Thymus (tissue), 2 donors: ENCODE measurements around the gene SP7. TPM values are rescaled to one million over a fixed set of nuclear protein-coding genes. Genes with fewer than 3 reads are reported as not detected.

Experiments used
- polyA plus RNA-seq: library from polyadenylated mRNA; stranded (reverse); fragments of 200-250 nt; gene quantifications from one replicate; pipeline ENCODE4 v1.2.3, GENCODE V29; 2013
- total RNA-seq: library from RNA; stranded (reverse); fragments of 120-200 nt; gene quantifications from one replicate; pipeline ENCODE4 v1.2.4, GENCODE V29; 2013
- donor health status: healthy.

SP7 gene
- total and polyA plus RNA-seq, 2 donors = 0.02 TPM; not detected in 1

Other genes with a start within 250 kb of the SP7 start
- gene IGFBP6, start 238.7 kb downstream of the SP7 start, total RNA-seq = 10.0 TPM
- gene IGFBP6, start 238.7 kb downstream of the SP7 start, polyA plus RNA-seq = 27.4 TPM
- gene SOAT2, start 232.9 kb downstream of the SP7 start, total RNA-seq = 0.61 TPM
- gene SOAT2, start 232.9 kb downstream of the SP7 start, polyA plus RNA-seq = 0.71 TPM
- gene ZNF740, start 155.6 kb downstream of the SP7 start, total RNA-seq = 22.6 TPM
- 10.3 TPM for gene ZNF740, start 155.6 kb downstream of the SP7 start, polyA plus RNA-seq
- 7.6 TPM for gene CSAD, start 155.4 kb downstream of the SP7 start, total RNA-seq
- 61.7 TPM for gene CSAD, start 155.4 kb downstream of the SP7 start, polyA plus RNA-seq
- gene ITGB7, start 129.1 kb downstream of the SP7 start, total RNA-seq = 18.9 TPM
- gene ITGB7, start 129.1 kb downstream of the SP7 start, polyA plus RNA-seq = 9.5 TPM
- 4.6 TPM for gene RARG, start 104.1 kb downstream of the SP7 start, total RNA-seq
- 8.5 TPM for gene RARG, start 104.1 kb downstream of the SP7 start, polyA plus RNA-seq
- gene ESPL1, start 68.1 kb downstream of the SP7 start, total RNA-seq = 8.9 TPM
- gene ESPL1, start 68.1 kb downstream of the SP7 start, polyA plus RNA-seq = 1.7 TPM
- gene PFDN5, start 40.8 kb downstream of the SP7 start, total RNA-seq = 816 TPM
- 1,604 TPM for gene PFDN5, start 40.8 kb downstream of the SP7 start, polyA plus RNA-seq
- gene MYG1, start 36.7 kb downstream of the SP7 start, total RNA-seq = 53.0 TPM
- gene MYG1, start 36.7 kb downstream of the SP7 start, polyA plus RNA-seq = 57.9 TPM
- 52.7 TPM for gene AAAS, start 14.7 kb downstream of the SP7 start, total RNA-seq
- 53.3 TPM for gene AAAS, start 14.7 kb downstream of the SP7 start, polyA plus RNA-seq
- 37.4 TPM for gene SP1, start 43.8 kb upstream of the SP7 start, total RNA-seq
- gene SP1, start 43.8 kb upstream of the SP7 start, polyA plus RNA-seq = 17.6 TPM
- gene AMHR2, start 87.5 kb upstream of the SP7 start, total RNA-seq = 0.05 TPM
- gene AMHR2, start 87.5 kb upstream of the SP7 start, polyA plus RNA-seq = 0.14 TPM
- 65.8 TPM for gene PRR13, start 105.4 kb upstream of the SP7 start, total RNA-seq
- 222 TPM for gene PRR13, start 105.4 kb upstream of the SP7 start, polyA plus RNA-seq
- gene PCBP2, start 115.7 kb upstream of the SP7 start, total RNA-seq = 263 TPM
- 606 TPM for gene PCBP2, start 115.7 kb upstream of the SP7 start, polyA plus RNA-seq
- 8.3 TPM for gene MAP3K12, start 163.1 kb upstream of the SP7 start, total RNA-seq
- gene MAP3K12, start 163.1 kb upstream of the SP7 start, polyA plus RNA-seq = 16.3 TPM
- gene TARBP2, start 164.9 kb upstream of the SP7 start, total RNA-seq = 38.8 TPM
- gene TARBP2, start 164.9 kb upstream of the SP7 start, polyA plus RNA-seq = 41.2 TPM
- 0.38 TPM for gene NPFF, start 171.1 kb upstream of the SP7 start, total RNA-seq
- 3.7 TPM for gene NPFF, start 171.1 kb upstream of the SP7 start, polyA plus RNA-seq